Trophoblast cell (in vitro differentiated cells and primary cell): ENCODE measurements around the gene AKAP13.

Experiments
- DNase-seq, 2 donors: peaks; one replicate each; pipeline ENCODE4 v3.0.0-alpha.2; 2016
- H2AFZ ChIP-seq: 2 replicates; pipeline ENCODE4 v1.6.1; 2013; ENCODE audit warnings: low read length, moderate library complexity, mild to moderate bottlenecking; ENCODE audit not compliant: insufficient read depth, poor library complexity
- H2AK5ac ChIP-seq: 2 replicates; pipeline ENCODE4 v1.6.1; 2013; ENCODE audit warnings: mild to moderate bottlenecking, low read length
- H2BK120ac ChIP-seq: 2 replicates; pipeline ENCODE4 v1.6.1; 2013; ENCODE audit warnings: low read length, mild to moderate bottlenecking, moderate library complexity; ENCODE audit not compliant: insufficient read depth, poor library complexity
- H2BK12ac ChIP-seq: 2 replicates; pipeline ENCODE4 v1.6.1; 2013; ENCODE audit warnings: mild to moderate bottlenecking, low read length, moderate library complexity
- H2BK5ac ChIP-seq: 2 replicates; pipeline ENCODE4 v1.6.1; 2013; ENCODE audit warnings: low read length, low read depth, moderate library complexity, mild to moderate bottlenecking; ENCODE audit not compliant: poor library complexity
- H3K14ac ChIP-seq: 2 replicates; pipeline ENCODE4 v1.6.1; 2013; ENCODE audit warnings: mild to moderate bottlenecking, low read length
- H3K18ac ChIP-seq: 2 replicates; pipeline ENCODE4 v1.6.1; 2013; ENCODE audit warnings: mild to moderate bottlenecking, low read length
- H3K23ac ChIP-seq: 2 replicates; pipeline ENCODE4 v1.6.1; 2013; ENCODE audit warnings: low read length
- H3K27ac ChIP-seq: 2 replicates; pipeline ENCODE4 v1.5.1; 2013; ENCODE audit warnings: low read depth, mild to moderate bottlenecking, inconsistent platforms, low read length, moderate library complexity
- H3K27me3 ChIP-seq: 2 replicates; pipeline ENCODE4 v1.6.1; 2013; ENCODE audit warnings: inconsistent platforms, mild to moderate bottlenecking, low read length, moderate library complexity; ENCODE audit not compliant: insufficient read depth
- H3K36me3 ChIP-seq, 2 experiments: 1 replicate in 1 of 2; 2 replicates in 1 of 2; pipeline ENCODE4 v1.6.1; 2013; ENCODE audit warnings: low read length in 2 of 2, mild to moderate bottlenecking in 2 of 2, moderate library complexity in 1 of 2; ENCODE audit not compliant: insufficient read depth in 2 of 2, control insufficient read depth in 1 of 2
- H3K4ac ChIP-seq: 2 replicates; pipeline ENCODE4 v1.6.1; 2013; ENCODE audit warnings: low read depth, mild to moderate bottlenecking, low read length, moderate library complexity
- H3K4me1 ChIP-seq, 2 experiments: 1 replicate in 1 of 2; 2 replicates in 1 of 2; pipeline ENCODE4 v1.6.1; 2013; ENCODE audit warnings: low read length in 2 of 2, mild to moderate bottlenecking in 2 of 2, moderate library complexity in 1 of 2; ENCODE audit not compliant: insufficient read depth in 2 of 2, control insufficient read depth in 1 of 2
- H3K4me2 ChIP-seq: 2 replicates; pipeline ENCODE4 v1.6.1; 2013; ENCODE audit warnings: inconsistent platforms, mild to moderate bottlenecking, low read length, moderate library complexity
- H3K4me3 ChIP-seq: 2 replicates; pipeline ENCODE4 v1.5.1; 2013; ENCODE audit warnings: mild to moderate bottlenecking, low read depth, low read length, inconsistent platforms
- H3K79me1 ChIP-seq: one replicate; pipeline ENCODE4 v1.6.1; 2013; ENCODE audit warnings: low read length
- H3K79me2 ChIP-seq: 2 replicates; pipeline ENCODE4 v1.6.1; 2013; ENCODE audit warnings: low read length, mild to moderate bottlenecking; ENCODE audit not compliant: control insufficient read depth, insufficient read depth, poor library complexity
- H3K9ac ChIP-seq: 2 replicates; pipeline ENCODE4 v1.6.1; 2013; ENCODE audit warnings: mild to moderate bottlenecking, low read length
- H3K9me3 ChIP-seq: 2 replicates; pipeline ENCODE4 v1.6.1; 2013; ENCODE audit warnings: low read depth, mild to moderate bottlenecking, control low read depth, inconsistent platforms, low read length; ENCODE audit not compliant: insufficient read depth
- H4K12ac ChIP-seq: 2 replicates; pipeline ENCODE4 v1.6.1; 2013; ENCODE audit warnings: low read depth, mild to moderate bottlenecking, low read length, moderate library complexity
- H4K8ac ChIP-seq: 2 replicates; pipeline ENCODE4 v1.6.1; 2013; ENCODE audit warnings: low read depth, mild to moderate bottlenecking, low read length, moderate library complexity
- H4K91ac ChIP-seq: one replicate; pipeline ENCODE4 v1.6.1; 2013; ENCODE audit warnings: low read depth, mild to moderate bottlenecking, low read length, moderate library complexity
- WGBS: extraction: QIAGEN DNeasy Blood & Tissue Kit; methylation state at CpG from one replicate; pipeline ENCODE4 v1.1.7; 2013; ENCODE audit warnings: missing lambda C conversion rate; ENCODE audit not compliant: insufficient read length, insufficient coverage; ENCODE audit errors: extremely low coverage; 5-methylcytosine and 5-hydroxymethylcytosine counted together

AKAP13 gene

DNA sequence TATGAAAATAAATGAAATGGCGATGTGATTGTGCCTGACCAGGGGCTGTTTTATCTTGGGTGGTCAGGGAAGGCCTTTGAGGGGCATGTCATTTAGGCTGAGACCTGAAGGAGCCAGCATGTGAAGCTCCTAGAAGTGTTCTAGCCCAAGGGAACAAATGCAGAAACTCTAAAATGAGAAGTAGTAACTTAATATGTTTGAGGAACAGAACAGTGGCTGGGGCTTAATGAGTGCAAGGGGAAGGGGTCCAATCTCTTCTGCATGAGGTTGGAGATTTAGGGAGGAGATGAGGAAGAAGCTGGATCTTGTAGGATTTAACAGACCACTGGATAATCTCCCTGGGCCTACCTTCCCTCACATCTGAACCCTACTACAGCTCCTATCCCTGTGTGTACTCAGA, 110.5 kb downstream of the AKAP13 start:
- Histone ChIP-seq H3K23ac (no peak overlapping the region), H3K14ac (no peak overlapping the region), H3K4me1 (peaks cover 0 to 4% of the 10 kb centered on the region in 2 experiments), H2BK5ac (no peak overlapping the region), H3K27ac (no peak overlapping the region), H4K12ac (no peak overlapping the region), H3K18ac (no peak overlapping the region), H3K36me3 (peaks cover 4% of the 10 kb centered on the region in 2 experiments), H2BK12ac (no peak overlapping the region), H3K4me2 (no peak overlapping the region), H3K9me3 (no peaks in the 10 kb centered on the region), H3K79me2 (no peaks in the 10 kb centered on the region), H3K9ac (no peak overlapping the region), H3K4ac (no peak overlapping the region), H4K8ac (no peak overlapping the region), H2BK120ac (no peak overlapping the region), H3K4me3 (no peak overlapping the region), H3K27me3 (no peaks in the 10 kb centered on the region), H4K91ac (no peak overlapping the region), H2AFZ (no peak overlapping the region), H2AK5ac (no peak overlapping the region), H3K79me1 (peaks cover 2% of the 10 kb centered on the region)
- no CpG with 5 or more reads among the region's 1 CpG for WGBS
- no peak for DNase-seq

- no peak overlapping the region for H3K27ac ChIP-seq
- DNase-seq: no peak
- peaks cover 2% of the 10 kb centered on the region for H3K79me1 ChIP-seq
- no peak overlapping the region for H2AK5ac ChIP-seq
- no peak overlapping the region for H3K4ac ChIP-seq
- no CpG with 5 or more reads among the region's 4 CpGs for WGBS
- no peak overlapping the region for H3K9ac ChIP-seq
- no peak overlapping the region for H4K12ac ChIP-seq
- no peaks in the 10 kb centered on the region for H3K9me3 ChIP-seq
- H3K4me1 ChIP-seq: peaks cover 0 to 8% of the 10 kb centered on the region in 2 experiments
- no peak overlapping the region for H3K23ac ChIP-seq
- no peak overlapping the region for H4K8ac ChIP-seq
- no peak overlapping the region for H2BK120ac ChIP-seq
- no peak overlapping the region for H3K18ac ChIP-seq
- H2BK12ac ChIP-seq: no peak overlapping the region
- H2AFZ ChIP-seq: no peak overlapping the region
- H3K79me2 ChIP-seq: no peaks in the 10 kb centered on the region
- no peaks in the 10 kb centered on the region for H3K27me3 ChIP-seq
- H4K91ac ChIP-seq: no peak overlapping the region
- no peak overlapping the region for H2BK5ac ChIP-seq
- no peak overlapping the region for H3K14ac ChIP-seq
- peaks cover 4% of the 10 kb centered on the region in 2 experiments for H3K36me3 ChIP-seq
- H3K4me3 ChIP-seq: no peak overlapping the region
- no peak overlapping the region for H3K4me2 ChIP-seq
Observed at GRCh38 chr15:85491691-85492090, 111.3 kb downstream of the AKAP13 start.

DNA sequence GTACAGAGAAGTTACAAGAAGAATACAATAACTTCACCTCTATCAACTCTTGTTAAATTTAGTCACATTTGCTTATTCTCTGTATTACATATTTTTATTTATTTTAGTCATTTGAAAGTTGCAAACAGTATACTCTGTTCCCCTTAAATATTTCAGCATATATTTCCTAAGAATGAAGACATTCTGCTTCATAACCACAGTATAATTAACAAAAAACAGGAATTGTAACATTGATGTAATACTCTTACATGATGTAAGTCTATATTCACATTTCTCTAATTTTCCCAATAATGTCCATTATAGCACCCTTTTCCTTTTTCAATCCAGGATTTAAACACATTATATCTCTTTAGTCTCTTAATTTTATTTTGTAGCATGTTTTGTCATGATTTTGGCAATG, 112.0 kb downstream of the AKAP13 start:
- no peaks in the 10 kb centered on the region for H3K9me3 ChIP-seq
- H3K27ac ChIP-seq: no peak overlapping the region
- H2AK5ac ChIP-seq: no peak overlapping the region
- H3K4me2 ChIP-seq: no peak overlapping the region
- H2BK5ac ChIP-seq: no peak overlapping the region
- H3K79me1 ChIP-seq: peaks cover 2% of the 10 kb centered on the region
- no peak overlapping the region for H3K23ac ChIP-seq
- no peak overlapping the region for H4K12ac ChIP-seq
- no peak overlapping the region for H2BK120ac ChIP-seq
- H3K14ac ChIP-seq: no peak overlapping the region
- H2BK12ac ChIP-seq: no peak overlapping the region
- no peaks in the 10 kb centered on the region for H3K27me3 ChIP-seq
- no peak overlapping the region for H3K18ac ChIP-seq
- no peak overlapping the region for H3K4ac ChIP-seq
- H3K79me2 ChIP-seq: no peaks in the 10 kb centered on the region
- no peak overlapping the region for H2AFZ ChIP-seq
- H3K36me3 ChIP-seq: peaks cover 4% of the 10 kb centered on the region in 2 experiments
- H3K4me1 ChIP-seq: peaks cover 3 to 11% of the 10 kb centered on the region in 2 experiments
- H4K8ac ChIP-seq: no peak overlapping the region
- no peak for DNase-seq
- H3K9ac ChIP-seq: no peak overlapping the region
- H3K4me3 ChIP-seq: no peak overlapping the region
- H4K91ac ChIP-seq: no peak overlapping the region

DNA sequence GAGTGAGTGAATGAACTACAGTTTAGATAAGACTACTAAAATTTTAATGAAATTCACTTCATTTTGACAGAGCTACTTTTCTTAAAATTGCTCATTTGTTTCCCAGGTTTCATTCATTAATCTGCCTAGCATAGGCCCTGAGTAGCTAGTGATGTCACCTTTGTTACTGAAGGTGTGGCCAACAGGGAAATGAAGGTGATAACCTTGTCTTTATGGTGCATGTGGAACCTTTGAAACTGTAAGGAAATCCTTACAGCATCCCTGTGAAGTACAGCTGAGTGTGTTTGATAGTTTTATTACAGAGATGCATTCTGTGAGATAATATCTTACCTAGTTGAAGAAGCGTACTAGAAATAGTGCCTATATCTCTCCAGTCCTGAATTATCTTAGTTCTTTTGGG, 112.9 kb downstream of the AKAP13 start:
- Histone ChIP-seq H4K12ac (no peak overlapping the region), H2AFZ (no peak overlapping the region), H3K27ac (no peak overlapping the region), H3K79me1 (peaks cover 2% of the 10 kb centered on the region), H3K79me2 (no peaks in the 10 kb centered on the region), H3K23ac (no peak overlapping the region), H2AK5ac (no peak overlapping the region), H4K8ac (no peak overlapping the region), H3K4ac (no peak overlapping the region), H2BK5ac (no peak overlapping the region), H3K18ac (no peak overlapping the region), H3K9ac (no peak overlapping the region), H4K91ac (no peak overlapping the region), H2BK12ac (no peak overlapping the region), H3K27me3 (no peaks in the 10 kb centered on the region), H3K4me1 (peaks cover 6 to 14% of the 10 kb centered on the region in 2 experiments), H3K4me2 (no peak overlapping the region), H3K14ac (no peak overlapping the region), H3K4me3 (no peak overlapping the region), H3K9me3 (no peaks in the 10 kb centered on the region), H3K36me3 (no peaks in the 10 kb centered on the region), H2BK120ac (no peak overlapping the region)
- DNase-seq: no peak
- no CpG with 5 or more reads among the region's 1 CpG for WGBS
